Fibroblast of the conjunctiva (primary cell): ENCODE results near the gene LPIN2.
"Not testable (repeated sequence)": the region's sequence is repeated elsewhere in the genome, so short reads cannot be mapped to it uniquely, and the experiment has no call there.

Experiments
- DNase-seq: peaks from one replicate; pipeline ENCODE4 v3.0.0-alpha.2; 2010; ENCODE audit warnings: low read depth

LPIN2 gene

DNA sequence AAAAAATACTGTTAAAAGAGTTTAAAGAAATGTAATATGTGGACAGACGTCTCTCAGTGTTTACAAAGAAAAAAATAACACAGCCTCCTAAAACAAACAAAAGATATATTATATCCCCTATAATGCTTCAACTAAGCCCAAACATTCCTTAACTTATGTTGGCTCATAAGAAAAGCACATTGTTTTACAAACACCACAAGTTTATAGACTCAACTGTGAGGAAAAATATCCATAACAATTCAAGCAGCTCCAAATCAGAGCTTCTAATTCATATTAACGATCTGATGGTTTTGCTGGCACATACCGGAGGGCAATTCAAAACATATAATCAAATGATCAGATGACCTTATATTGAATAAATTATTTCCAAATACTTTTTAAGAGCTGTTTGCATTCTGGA, 5.5 kb downstream of the LPIN2 start:
- no peak for DNase-seq

GRCh38 chr18:3005462-3005861, 7.5 kb downstream of the LPIN2 start:
- DNase-seq: no peak

DNA sequence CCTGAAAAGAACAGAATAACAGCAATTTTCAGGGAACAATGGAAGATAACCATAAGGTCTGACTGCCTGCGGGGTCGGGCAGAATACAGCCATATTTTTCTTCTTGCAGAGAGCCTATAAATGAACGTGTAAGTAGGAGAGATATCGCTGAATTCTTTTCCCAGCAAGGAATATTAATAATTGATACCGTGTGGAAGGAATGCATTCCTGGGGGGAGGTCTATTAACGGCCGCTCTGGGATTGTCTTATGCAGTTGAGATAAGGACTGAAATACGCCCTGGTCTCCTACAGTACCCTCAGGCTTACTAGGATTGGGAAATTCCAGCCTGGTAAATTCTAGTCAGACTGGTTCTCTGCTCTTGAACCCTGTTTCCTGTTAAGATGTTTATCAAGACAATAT, 9.2 kb downstream of the LPIN2 start:
- not testable (repeated sequence) for DNase-seq

- no peak for DNase-seq
Measured at GRCh38 chr18:3002732-3003131, 10.2 kb downstream of the LPIN2 start.

DNA sequence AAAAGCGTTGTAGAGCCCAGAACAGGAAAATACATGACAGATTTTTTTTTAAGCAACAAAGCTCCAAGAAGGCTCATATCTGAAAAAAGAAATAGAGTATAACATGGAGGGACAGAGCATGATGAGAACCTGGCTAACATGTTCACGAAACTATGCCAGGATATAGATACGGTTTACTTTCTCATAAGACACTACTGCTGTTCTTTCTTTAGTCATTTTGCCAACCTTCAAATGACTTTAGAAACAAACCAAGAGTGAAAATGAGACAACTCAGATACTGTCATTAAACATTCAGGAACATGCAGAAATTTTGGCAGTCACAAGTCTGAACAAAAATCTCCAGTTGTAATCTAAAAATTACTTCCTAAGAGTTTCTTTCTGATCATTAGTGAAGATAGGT, 14.3 kb downstream of the LPIN2 start:
- no peak for DNase-seq

DNA sequence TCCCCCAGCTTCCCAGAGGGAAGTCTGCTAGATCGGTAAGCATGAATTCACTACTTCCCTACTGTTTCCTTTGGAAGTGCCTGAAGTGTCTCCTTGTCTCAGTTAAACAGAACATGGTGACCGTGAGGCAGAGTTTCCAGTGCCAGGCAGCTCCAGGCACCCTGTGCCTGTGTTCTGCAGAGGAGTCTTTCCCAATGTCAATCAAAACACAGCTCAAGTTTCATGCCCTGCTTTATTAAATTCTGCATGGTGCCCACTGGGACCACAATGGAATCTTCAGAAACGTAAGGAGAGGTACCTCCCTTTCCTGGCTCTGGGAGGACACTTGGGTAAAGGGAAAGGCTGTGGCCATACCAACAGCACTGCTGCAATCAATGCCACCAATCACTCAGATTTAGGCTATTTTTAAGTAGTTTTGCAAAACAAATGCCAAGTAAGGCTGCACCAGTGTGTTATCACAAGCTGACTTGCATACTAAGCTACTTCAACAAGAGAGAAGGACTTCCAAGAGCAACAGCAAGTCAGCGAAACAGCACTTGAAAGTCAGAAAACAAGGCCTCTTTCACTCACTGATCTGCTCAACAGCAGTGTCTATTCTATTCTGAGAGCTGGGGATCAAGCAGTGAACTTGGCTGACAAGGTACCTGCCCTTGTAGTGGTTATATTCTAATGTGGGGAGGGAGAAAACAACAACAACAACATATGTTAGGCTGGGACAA, 14.9 kb downstream of the LPIN2 start:
- DNase-seq: no peak

DNA sequence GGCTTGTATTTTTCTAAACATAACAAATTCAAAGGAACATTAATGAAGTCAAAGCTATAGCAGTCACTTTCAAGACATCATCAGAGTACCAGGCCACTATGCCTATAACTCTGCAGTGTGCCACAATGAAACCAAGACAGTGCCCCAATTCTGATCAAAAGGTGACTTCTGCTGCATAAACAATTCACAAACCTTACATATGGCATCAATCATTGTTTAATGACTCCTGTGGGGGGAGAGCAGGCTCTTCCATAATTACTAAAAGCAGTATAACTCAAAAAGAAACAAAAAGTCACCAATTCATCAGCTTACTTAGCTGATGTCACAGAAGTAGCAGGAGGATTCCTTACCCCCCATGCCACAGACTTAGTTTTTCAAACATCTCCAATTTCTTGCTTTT, 15.5 kb downstream of the LPIN2 start:
- no peak for DNase-seq

GRCh38 chr18:2994603-2995432, 18.1 kb downstream of the LPIN2 start:
- no peak for DNase-seq

DNA sequence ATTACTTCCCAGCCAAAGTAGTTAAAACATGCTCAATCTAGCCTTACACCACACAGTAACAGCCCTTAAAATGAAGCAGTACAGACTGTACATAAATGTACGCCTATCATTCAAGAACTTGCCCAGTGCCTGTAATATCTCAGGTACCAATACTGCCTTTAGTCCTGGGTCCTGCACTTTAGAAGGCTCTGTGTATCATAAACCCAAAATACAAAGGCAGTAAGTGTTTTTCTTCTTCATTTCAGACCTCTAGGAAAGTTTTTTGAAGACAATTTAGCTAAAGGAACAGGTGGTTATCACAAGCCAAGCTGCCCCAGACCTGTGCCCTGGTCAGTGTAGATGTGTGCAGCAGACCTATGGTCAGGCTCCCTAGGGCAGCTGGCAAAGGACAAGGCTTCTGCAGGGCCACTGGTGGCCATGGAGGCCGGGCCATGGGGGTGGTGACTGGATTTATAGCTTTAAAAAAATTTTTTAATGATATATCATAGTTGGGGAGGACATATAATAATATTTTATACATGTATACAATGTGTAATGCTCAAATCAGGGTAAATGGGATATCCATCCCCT, 18.8 kb downstream of the LPIN2 start:
- DNase-seq: no peak

- no peak for DNase-seq
Measured at GRCh38 chr18:2992995-2993877, 19.7 kb downstream of the LPIN2 start.

DNA sequence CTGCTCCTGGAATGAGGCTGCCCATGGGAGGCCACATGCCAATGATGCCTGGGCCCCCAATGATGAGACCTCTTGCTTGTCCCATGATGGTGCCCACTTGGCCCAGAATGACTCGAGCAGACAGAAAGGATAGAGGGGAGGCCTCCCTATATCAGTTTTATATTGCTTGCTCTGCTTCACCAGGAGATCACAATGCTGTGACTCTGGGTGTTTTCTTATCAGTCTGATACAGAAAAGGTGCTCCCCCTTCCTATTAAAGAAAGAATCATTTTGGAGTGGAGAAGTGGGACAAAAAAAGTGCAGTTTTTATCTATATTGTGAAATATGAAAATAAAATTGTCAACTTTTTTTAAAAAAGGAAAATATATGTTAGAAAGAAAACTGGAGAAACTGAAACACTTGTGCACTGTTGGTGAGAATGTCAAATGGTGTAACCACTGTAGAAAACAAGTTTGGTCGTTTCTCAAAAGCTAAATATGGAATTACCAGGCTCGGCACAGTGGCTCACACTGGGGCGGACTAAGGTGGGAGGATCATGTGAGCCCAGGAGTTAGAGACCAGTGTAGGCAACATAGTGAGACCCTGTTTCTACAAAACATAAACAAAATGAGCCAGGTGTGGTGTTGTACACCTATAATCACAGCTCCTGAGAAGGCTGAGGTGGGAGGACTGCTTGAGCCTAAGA, 21.8 kb downstream of the LPIN2 start:
- DNase-seq: no peak

GRCh38 chr18:2987876-2988790, 24.8 kb downstream of the LPIN2 start:
- DNase-seq: no peak

DNA sequence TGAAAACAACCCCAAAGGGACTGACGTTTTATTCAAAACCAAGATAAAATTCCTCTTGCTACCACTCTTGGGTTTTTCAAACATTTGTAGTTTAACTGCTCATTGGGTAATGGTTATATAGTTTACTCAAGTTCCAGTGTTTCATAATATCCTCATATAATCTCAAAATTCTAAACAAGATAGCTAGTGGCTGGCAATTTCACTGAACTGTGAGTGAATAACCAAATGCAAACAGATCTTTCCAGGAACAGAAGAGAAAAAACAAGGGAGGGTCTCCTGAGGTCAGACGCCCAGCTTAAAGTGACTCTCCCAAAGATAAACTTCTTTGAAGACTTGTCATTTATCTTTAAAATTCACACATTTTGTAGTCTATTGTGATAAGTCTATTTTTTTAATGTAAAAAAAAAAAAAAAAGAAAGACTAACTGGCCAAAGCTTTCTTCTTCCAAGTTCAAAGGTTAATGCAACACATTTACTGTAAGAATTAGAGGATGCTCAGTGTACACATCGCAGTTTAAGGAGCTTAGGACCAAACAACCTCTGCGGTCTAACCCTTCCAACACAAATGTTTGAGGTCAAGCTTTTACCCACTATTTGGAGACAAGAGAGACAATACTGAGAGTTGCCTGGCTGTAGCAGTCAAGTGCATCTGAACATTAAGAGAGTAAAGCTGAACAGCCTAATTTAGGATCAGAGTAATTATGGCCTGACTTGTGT, 26.6 kb downstream of the LPIN2 start:
- no peak for DNase-seq

GRCh38 chr18:2985628-2986027, 27.3 kb downstream of the LPIN2 start:
- no peak for DNase-seq

DNA sequence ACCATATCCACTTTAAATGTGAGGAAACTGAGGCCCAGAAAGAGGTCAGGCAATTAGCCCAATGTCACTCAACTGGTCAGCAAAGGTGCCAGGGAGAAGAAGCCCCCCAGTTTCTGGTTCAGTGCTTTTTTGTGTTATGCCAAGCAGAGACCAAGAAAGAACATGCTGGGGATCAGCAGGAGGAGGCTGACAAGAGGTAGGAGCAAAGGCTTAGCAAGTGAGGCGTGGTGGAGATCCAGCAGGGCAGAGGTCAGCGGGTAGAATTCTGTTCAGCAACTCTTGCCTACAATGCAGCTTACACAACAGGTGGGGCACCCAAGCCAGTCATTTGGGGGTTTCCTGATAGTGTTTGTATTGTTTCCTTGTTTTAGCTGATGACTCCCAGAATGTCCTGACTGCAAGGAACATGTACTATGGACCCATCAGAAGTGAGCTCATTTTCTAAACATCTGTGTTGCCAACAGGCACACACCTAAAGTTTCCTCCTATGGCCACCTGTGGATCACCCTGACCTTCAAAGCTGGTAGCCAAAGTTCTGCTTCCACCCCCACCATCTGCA, 28.2 kb downstream of the LPIN2 start:
- DNase-seq: no peak

- no peak for DNase-seq
Measured at GRCh38 chr18:2984091-2984490, 28.9 kb downstream of the LPIN2 start.

DNA sequence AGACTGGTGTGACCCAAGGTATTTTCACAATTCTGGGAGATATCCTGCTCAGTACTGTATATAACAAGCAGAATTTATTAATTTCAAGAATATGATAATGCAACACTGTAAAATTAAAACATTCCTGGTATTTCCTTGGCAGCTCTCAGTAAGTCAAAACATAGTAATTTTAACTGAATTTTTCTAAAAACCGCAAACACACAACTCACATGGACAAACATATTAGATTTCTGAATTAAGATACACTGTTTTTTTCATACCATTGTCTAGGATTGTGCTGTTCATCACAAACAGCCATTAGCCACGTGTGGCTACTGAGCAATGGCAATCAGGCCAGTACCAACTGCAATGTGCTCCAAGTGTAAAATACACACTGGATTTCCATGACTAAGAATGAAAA, 29.6 kb downstream of the LPIN2 start:
- no peak for DNase-seq

DNA sequence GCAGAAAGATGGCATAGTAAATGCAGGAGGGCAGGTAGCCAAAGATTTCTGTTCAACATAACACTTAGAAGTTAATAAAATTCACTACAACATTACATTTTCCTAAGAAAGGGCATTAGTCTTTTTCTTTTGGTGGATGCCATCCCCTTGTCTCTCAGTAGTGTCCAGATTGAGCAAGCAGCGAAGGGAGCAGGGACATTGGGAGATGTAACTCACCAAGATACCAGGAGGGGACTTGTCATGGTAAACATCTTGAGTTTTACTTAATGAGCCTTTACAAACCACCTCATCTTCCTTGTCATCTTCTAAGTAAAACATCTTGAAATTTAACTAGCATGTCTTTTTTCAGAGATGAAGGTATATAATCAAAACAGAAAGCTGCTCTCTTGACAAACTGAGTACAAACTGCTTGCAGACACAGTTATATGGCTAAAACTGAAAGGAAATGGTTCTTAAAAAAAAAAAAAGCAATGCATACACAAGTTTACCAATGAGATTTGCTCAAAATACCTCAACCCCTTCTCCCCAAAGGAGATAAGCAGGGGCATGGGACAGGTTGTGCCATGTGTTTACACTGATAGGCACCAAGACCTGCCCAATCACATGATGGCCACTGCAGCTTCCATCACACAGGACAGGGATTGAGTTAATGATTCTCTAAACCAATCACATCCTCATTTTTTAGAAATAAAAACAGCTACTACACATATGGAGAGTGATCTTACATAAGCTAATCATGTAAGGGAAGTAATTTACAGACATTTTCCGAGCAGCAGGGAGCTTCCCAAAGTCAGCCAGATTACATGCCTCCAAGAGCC, 30.3 kb downstream of the LPIN2 start:
- DNase-seq: no peak

GRCh38 chr18:2982022-2982421, 30.9 kb downstream of the LPIN2 start:
- DNase-seq: no peak
